Loucy (cell line): ENCODE data around the gene IFIT1B.

Source experiments
- H2AFZ ChIP-seq: fragments of 200-600 bp; sonication (generic); 2 replicates; pipeline ENCODE4 v1.6.0; 2016; ENCODE audit warnings: antibody characterized with exemption, mild to moderate bottlenecking, low read length, moderate library complexity
- H3F3A ChIP-seq: fragments of 200-600 bp; 2 replicates; pipeline ENCODE4 v1.6.0; 2016; ENCODE audit warnings: antibody characterized with exemption, low read depth, mild to moderate bottlenecking
- H3K27me3 ChIP-seq: fragments of 200-600 bp; sonication (generic); 2 replicates; pipeline ENCODE4 v1.6.1; 2014; ENCODE audit warnings: low read length, mild to moderate bottlenecking; ENCODE audit not compliant: insufficient read depth, poor library complexity, severe bottlenecking
- H3K36me3 ChIP-seq: fragments of 200-600 bp; sonication (generic); 2 replicates; pipeline ENCODE4 v1.6.1; 2016; ENCODE audit warnings: low read length; ENCODE audit not compliant: insufficient read depth
- H3K4me1 ChIP-seq: fragments of 200-600 bp; sonication (generic); 2 replicates; pipeline ENCODE4 v1.5.1; 2014; ENCODE audit warnings: low read length, mild to moderate bottlenecking; ENCODE audit not compliant: insufficient read depth, poor library complexity, severe bottlenecking
- H3K4me2 ChIP-seq: fragments of 200-600 bp; sonication (generic); 2 replicates; pipeline ENCODE4 v1.6.0; 2014; ENCODE audit warnings: antibody characterized with exemption, low read length, low read depth, mild to moderate bottlenecking; ENCODE audit not compliant: poor library complexity, severe bottlenecking
- H3K4me3 ChIP-seq: fragments of 200-600 bp; sonication (generic); 2 replicates; pipeline ENCODE4 v1.5.1; 2014; ENCODE audit warnings: low read length, mild to moderate bottlenecking, mixed read lengths; ENCODE audit not compliant: poor library complexity, severe bottlenecking
- H3K79me2 ChIP-seq: fragments of 200-600 bp; sonication (generic); 2 replicates; pipeline ENCODE4 v1.6.1; 2014; ENCODE audit warnings: low read length; ENCODE audit not compliant: insufficient read depth
- H3K9ac ChIP-seq: fragments of 200-600 bp; sonication (generic); 2 replicates; pipeline ENCODE4 v1.6.0; 2014; ENCODE audit warnings: mild to moderate bottlenecking, low read depth, low read length, moderate library complexity; ENCODE audit not compliant: poor library complexity, severe bottlenecking
- H3K9me2 ChIP-seq: fragments of 200-600 bp; sonication (generic); replicated peaks from 2 replicates; pipeline ENCODE4 v1.6.1; 2016; ENCODE audit warnings: low read depth, low read length, mixed read lengths
- H3K9me3 ChIP-seq: fragments of 200-600 bp; sonication (generic); 2 replicates; pipeline ENCODE4 v1.6.1; 2014; ENCODE audit warnings: mild to moderate bottlenecking, antibody characterized with exemption, low read length, low read depth; ENCODE audit not compliant: insufficient read depth
- H4K20me1 ChIP-seq: fragments of 200-600 bp; sonication (generic); 2 replicates; pipeline ENCODE4 v1.6.0; 2014; ENCODE audit warnings: antibody characterized with exemption, low read length, mild to moderate bottlenecking; ENCODE audit not compliant: insufficient read depth, poor library complexity, severe bottlenecking
- CTCF ChIP-seq: fragments of 200-600 bp; sonication (generic); conservative IDR thresholded peaks from 2 replicates; pipeline ENCODE4 v1.5.1; 2014; ENCODE audit warnings: mild to moderate bottlenecking, antibody characterized with exemption, low read length
- EZH2phosphoT487 ChIP-seq: fragments of 200-600 bp; IDR thresholded peaks from 2 replicates; pipeline ENCODE4 v1.6.1; 2018; ENCODE audit warnings: antibody characterized with exemption, mild to moderate bottlenecking, moderate library complexity, borderline replicate concordance

IFIT1B gene

GRCh38 chr10:89427629-89428028, 49.8 kb downstream of the IFIT1B start:
- no peak for TF ChIP-seq EZH2phosphoT487
- no peak for TF ChIP-seq CTCF
- Histone ChIP-seq H3K4me1 (no peaks in the 10 kb centered on the region), H3K36me3 (no peaks in the 10 kb centered on the region), H3K9ac (no peak overlapping the region), H3F3A (no peaks in the 10 kb centered on the region), H3K9me3 (no peaks in the 10 kb centered on the region), H3K27me3 (no peaks in the 10 kb centered on the region), H3K9me2 (no peaks in the 10 kb centered on the region), H3K4me2 (no peak overlapping the region), H3K4me3 (no peak overlapping the region), H3K79me2 (no peaks in the 10 kb centered on the region), H2AFZ (no peak overlapping the region), H4K20me1 (no peaks in the 10 kb centered on the region)

GRCh38 chr10:89428877-89429276, 51.0 kb downstream of the IFIT1B start:
- Histone ChIP-seq H3K9ac (no peak overlapping the region), H2AFZ (no peak overlapping the region), H3K9me3 (no peaks in the 10 kb centered on the region), H3K36me3 (no peaks in the 10 kb centered on the region), H4K20me1 (no peaks in the 10 kb centered on the region), H3K4me1 (no peaks in the 10 kb centered on the region), H3K9me2 (no peaks in the 10 kb centered on the region), H3K4me2 (no peak overlapping the region), H3F3A (no peaks in the 10 kb centered on the region), H3K79me2 (no peaks in the 10 kb centered on the region), H3K4me3 (no peak overlapping the region), H3K27me3 (no peaks in the 10 kb centered on the region)
- TF ChIP-seq CTCF, result no peak
- no peak for TF ChIP-seq EZH2phosphoT487

- Histone ChIP-seq H3K27me3 (no peaks in the 10 kb centered on the region), H3K9me2 (no peaks in the 10 kb centered on the region), H3K9me3 (no peaks in the 10 kb centered on the region), H3K9ac (no peak overlapping the region), H4K20me1 (no peaks in the 10 kb centered on the region), H3K4me1 (no peaks in the 10 kb centered on the region), H3F3A (no peaks in the 10 kb centered on the region), H3K36me3 (no peaks in the 10 kb centered on the region), H2AFZ (no peak overlapping the region), H3K79me2 (no peaks in the 10 kb centered on the region), H3K4me2 (no peak overlapping the region), H3K4me3 (no peak overlapping the region)
- TF ChIP-seq EZH2phosphoT487 (no peak), CTCF (no peak)
These were observed 54.1 kb downstream of the IFIT1B start for GRCh38 chr10:89431977-89432376.
